GM18498 (cell line): ENCODE results near the gene CEP76.

Experiments
- ATAC-seq: cut with Tn5 transposase; IDR thresholded peaks from one replicate; pipeline ENCODE4 v1.9.1; 2021; ENCODE audit warnings: mild to moderate bottlenecking, moderate library complexity; ENCODE audit not compliant: unreplicated experiment

The CEP76 gene

DNA sequence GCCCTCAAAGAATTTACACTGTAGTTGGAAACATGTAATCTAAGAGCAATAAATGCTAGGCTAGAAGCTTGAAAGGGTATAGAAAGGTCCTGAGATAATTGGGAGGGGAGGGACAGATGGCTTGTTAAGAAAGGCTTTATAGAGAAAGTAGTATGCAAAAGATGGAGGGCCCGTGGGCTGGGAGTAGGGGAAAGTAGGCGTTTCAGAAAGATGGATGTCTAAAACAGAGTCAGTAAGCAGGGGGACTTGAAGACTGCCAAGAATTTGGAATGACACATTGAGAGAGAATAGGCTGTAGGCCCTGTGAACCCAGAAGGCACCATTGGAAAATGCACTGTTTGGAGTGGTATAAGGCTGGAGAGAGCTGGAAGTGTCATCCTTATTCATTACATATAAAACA, 1.1 kb upstream of the CEP76 start:
- ATAC-seq = no peak

DNA sequence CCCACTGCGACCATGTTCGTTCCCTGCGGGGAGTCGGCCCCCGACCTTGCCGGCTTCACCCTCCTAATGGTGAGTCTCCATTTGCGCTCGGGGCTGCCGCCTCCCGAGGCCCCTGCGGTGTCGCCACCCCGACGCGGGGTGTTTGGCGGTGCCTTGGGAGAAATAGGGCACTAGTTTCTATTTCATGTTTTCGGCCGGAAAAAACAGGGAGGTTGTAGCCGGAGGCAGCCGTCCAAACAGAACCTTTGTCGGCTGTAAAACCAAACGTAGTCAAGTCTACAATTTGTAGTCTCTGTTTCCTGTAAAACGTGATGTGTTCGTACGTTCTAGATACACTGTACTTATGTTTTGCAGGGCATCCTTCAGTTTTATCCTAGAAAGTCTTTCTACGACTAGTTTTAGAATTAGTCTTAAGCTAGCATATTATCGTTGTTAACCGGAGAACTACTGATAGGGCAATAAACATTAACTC, 609 bp upstream of the CEP76 start:
- peak; percentile 37 for ATAC-seq

DNA sequence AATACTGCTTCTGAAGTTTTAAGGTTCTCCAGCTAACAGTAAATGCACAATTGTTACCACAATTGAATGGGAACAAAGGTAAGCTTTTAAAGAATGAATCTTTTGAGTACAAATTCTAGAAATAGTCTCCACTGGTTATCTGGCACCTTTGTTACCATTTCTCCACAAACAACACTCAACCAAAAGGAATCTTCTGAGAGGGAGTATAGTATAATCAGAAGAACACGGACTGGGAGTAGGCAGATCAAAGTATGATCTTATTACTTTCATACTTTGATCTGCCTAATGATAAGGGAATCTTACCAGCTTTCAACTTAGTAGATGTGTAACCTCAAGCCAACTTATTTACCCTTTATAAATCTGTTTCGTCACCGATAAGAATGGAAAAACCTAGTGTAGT, 1.4 kb downstream of the CEP76 start:
- ATAC-seq = no peak

DNA sequence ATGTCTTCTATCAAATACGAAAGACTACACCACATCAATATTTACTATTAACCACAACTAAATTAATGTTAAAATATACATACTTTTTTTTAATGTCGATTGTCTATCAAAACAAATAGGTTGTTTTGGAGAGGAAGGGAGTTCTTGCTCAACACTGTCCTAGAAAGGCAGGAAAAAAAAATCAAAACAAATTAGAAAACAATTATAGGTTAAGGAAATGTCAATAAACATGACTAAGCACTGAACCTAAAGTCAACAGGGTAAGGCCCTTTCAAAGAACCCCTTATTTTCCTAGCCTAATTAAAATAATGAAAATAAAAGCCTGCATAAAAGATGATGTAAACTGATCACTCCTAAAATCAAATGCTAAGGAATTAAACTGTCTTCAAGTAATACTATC, 2.8 kb downstream of the CEP76 start:
- ATAC-seq = no peak

DNA sequence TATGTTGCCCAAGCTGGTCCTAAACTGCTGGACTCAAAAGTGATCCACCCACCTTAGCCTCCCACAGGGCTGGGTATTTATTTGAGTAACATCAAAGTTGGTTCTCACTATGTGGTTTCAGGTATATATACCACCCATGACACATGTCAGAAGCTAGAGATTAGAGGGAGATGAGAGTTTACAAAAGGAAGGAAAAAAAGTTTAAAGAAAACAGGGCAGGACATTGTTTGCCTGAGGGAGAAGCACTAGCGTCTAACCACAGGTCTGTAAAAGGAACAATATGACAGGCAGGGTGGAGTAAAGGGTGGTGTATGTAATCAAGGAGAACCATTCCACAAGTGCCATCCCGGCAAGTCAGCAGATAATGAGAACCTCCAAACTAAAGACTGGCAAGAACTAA, 8.5 kb downstream of the CEP76 start:
- no peak for ATAC-seq

DNA sequence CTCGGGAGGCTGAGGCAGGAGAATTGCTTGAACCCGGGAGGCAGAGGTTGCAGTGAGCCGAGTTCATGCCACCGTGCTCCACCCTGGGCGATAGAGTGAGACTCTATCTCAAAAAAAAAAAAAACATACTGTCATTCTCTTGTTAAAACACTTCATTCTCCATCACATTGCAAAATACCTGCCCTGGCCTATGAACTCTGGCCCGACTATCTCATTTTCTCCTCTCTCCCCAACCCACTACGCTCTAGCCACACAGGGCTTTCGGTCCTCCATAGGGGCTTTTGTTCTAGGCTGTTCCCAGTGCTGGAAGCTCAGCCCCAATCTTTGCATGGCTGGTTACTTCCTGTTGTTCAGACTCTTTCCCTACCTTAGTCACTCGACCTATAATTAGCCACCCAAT, 10.3 kb downstream of the CEP76 start:
- no peak for ATAC-seq

DNA sequence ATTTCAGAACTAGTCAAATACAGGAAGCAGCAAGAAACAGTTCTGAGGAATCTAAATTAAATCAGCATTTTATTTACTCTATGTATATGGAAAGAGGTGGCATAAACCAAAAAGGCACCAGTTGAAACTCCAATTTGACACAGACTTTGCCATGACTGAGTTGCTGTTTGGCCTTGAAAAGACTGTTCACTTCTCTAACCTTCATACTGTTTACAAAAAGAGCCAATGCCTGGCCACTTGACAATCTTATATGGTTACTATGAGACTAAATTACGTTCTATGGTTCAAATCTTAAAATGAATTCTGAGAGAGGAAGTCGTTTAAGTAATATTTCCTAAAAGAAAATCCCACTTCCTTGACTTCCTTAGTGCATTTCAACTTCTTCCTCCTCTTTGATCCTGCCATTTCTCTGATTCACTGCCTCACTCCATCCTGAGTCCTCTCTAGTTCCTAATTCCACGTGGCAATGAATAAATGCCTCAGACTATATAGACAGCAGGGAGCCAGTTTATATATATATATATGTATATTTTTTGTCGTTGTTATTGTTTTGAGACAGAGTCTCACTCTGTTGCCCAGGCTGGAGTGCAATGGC, 13.2 kb downstream of the CEP76 start:
- no peak for ATAC-seq

DNA sequence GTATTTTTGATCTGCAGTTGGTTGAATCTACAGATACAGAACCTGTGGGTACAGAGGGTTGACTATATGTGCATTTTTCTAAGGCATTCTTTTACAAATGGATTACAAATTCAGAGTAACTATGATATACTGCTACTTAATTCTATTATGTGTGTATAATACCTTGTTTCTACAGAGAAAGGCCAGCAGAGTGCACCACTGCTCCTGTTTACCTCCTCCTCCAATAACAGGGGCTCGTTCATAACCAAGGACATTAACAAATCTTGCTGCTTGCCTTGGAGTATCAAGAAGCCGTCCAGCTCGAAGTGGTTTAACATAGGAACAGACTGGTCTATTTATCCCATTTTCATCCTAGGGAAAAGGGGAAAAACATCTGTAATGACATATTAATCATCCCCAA, 16.4 kb downstream of the CEP76 start:
- no peak for ATAC-seq

DNA sequence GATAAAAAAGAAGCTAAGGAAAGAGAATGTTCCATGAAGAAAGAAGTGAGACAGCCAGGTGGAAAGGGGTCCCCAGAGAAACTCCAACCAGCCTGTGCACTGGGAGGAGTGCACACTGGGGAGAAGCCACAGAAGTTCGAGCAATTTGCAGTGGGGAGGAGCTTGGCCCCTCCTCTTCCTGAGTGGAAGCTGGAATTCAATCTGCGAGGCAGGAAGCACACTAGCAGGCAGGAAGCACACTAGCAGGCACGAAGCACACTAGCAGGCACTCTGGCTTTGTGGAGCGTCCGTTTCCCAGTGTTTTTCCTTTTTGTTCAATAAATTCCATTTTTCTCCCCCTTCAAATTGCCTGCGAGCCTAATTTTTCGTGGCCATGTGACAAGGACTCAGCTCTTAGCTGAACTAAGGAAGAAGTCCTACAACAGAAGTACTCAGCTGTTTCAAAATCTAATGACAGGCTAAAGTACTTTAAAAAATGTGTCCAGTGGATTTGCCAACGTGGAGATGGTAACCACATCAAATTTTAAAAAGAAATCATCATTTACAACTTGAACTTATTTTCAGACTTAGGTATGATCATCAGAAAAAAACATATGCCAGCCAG, 23.2 kb downstream of the CEP76 start:
- no peak for ATAC-seq

DNA sequence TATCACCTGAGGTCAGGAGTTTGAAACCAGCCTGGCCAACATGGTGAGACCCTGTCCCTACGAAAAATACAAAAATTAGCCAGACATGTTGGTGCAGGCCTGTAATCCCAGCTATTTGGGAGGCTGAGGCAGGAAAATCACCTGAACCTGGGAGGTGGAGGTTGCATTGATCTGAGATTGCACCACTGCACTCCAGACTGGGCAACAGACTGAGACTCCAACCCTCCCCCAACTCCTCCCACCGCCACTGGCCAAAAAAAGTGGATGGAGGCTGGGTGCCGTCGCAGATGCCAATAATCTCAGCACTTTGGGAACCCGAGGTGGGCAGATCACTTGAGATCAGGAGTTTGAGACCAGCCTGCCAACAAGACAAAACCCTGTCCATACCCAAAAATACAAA, 34.5 kb downstream of the CEP76 start:
- ATAC-seq = no peak

DNA sequence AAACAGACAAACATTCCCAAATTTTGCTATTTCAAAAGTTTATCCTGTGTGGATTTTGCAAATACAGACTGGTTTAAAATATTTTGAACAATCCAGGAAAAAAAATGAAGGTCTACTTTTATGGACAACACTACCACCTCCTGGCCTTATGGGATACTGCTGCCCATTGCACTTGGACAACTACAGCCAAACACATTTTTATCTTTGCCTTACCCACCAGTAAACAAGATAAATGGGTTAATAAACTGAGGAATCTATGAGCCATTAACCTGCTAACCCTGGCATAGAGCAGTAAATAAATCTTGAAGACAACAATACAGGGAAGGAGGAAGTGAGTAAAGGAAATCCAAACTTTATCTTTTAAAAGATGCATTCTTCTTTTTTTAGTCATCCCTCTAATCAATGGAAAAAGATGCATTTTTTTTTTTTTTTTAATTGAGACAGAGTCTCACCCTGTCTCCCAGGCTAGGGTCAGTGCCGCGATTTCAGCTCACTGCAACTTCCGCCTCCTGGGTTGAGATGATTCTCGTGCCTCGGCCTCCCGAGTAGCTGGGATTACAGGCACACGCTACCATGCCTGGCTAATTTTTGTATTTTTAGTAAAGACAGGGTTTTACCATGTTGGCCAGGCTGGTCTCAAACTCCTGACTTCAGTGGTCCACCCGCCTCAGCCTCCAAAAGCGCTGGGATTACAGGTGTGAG, 42.5 kb downstream of the CEP76 start:
- ATAC-seq = no peak

DNA sequence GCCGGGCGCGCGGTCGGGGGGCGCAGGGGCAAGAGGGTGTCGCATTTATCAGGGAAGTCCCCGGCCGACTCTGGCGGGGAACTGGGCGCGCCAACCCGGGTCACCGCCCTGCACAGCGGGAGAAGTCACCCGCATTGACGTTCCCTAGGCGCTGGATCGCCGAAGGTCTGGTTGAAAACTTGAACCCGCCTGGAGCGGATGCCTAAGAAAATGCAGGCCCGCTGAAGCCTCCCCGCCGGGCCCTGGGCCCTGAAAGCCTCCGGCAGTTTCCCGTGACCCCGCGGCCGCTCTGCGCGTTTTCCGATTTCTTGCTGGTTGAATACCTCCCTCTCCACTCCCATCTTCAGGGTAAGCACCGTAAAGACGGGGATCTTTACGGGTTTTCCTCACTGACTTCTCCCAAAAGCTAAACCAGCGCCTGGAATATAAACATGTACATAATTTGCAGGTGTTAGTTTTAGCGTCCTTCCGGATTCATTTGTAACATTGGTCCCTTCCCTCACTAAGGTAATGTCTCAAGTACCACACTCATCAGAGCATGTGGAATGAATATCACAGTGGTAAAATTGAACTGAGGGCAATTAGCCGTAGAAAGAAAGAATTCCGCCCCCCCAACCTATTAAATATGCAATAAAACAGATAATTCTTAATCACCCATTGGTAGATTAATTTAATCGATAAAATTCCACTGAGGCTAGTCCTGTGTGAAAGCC, 43.9 kb downstream of the CEP76 start:
- no peak for ATAC-seq

DNA sequence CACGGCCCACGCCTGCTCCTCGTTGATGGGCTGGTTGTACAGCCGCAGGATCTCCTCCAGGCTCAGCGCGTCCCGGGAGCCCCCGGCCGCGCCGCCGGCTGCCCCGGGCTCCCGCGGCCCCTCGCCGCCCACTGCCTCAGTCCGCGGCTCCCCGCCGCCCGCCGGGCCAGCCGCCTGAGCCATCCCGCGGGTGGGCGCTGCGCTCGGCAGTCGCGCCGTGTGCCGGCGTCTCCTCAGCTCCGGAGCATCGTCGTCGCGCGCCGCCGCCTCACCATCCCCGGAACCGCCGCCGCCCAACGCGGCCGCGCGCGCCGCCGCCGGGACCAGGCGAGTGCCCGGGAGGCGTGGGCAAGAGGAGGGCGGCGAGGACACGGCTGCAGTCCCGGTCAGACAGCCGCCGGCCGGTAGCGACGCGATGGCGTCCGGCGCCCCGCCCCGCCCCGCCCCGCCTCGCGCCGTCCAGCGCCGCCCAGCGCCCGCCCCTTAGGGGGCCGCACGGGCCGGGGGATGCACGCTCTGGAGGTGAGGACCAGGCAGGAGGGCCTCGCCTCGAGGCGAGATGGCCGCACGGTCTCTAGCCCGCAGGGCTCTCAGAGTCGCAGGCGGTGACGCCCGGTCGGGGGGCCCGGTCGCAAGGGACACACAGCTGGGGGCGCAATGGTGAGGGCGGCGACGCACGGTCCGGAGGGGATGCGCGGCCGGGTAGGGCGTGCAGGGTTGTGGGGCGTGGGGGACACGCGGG, 44.7 kb downstream of the CEP76 start, which contains the start of gene SPIRE1:
Gene SPIRE1 (minus strand): TSS at position 424 of the 742 bp plus-strand sequence. CDS start 241 bp downstream, at position 183.
- ATAC-seq = peak; percentile 76

DNA sequence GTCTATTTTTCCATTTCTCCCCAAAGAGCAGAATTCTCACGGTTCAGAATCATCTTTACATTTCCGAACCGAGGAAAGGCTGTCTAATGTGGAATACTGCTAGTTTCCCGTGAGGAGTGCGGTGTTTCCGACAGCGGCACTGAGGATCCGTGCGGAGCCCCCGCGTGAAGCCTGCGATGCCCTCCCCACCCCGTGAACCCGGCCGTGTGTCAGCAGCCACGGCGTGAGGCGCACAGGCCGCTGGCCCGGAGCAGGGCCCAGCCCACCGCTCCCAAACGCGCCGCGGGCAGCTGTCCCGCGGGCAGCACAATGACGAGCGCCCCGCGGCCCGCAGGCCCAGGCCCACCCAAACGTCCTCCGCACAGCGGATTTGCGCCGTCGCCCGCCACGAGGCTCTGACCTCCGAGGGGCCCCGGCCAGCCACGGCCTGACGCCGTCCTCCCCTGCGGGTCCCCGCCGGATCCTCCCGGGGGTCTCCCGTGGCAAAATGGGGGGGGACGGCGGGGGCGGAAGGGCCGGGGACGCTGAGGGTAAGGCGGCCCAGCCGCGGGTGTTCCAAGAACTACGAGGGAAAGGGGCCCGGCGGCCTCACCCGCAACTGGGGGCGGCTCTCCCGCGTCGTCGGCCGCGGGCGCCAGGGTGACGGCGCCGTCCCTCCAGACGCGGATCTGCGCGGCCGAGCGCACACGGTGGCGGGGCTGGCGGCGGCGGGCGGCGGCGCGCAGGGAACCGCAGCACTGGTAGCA, 45.4 kb downstream of the CEP76 start:
- ATAC-seq = peak; percentile 44

DNA sequence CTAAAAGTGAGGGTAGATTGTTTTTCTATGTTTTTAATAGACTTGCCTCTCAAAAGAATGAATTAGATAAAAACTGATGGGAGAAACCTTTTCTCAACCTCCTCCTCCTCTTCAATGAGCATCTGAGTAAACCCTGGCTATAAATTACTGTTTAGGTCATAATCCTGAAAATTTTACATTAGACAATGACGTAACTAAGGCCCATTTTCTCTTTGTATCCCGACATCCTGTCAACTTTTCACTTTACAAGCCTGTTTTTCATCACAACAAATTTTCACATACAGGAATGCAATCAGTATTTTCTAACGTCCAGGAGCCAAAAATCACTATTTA, 46.0 kb downstream of the CEP76 start:
- no peak for ATAC-seq

DNA sequence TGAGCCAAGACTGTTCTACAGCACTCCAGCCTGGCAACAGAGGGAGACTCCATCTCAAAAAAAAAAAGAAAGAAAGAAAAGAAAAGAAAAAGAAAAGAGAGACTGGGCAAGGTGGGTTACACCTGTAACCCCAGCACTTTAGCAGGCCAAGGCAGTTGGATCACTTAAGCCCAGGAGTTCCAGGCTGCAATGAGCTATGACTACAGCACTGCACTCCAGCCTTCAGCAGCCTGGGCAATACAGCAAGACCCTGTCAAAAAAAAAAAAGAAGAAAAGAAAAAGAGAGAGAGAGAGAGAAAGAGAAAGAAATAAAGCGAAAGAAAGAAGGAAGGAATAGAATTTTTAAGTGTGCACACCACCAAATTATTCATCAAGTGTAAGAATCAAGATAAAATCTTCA, 47.6 kb downstream of the CEP76 start:
- no peak for ATAC-seq

DNA sequence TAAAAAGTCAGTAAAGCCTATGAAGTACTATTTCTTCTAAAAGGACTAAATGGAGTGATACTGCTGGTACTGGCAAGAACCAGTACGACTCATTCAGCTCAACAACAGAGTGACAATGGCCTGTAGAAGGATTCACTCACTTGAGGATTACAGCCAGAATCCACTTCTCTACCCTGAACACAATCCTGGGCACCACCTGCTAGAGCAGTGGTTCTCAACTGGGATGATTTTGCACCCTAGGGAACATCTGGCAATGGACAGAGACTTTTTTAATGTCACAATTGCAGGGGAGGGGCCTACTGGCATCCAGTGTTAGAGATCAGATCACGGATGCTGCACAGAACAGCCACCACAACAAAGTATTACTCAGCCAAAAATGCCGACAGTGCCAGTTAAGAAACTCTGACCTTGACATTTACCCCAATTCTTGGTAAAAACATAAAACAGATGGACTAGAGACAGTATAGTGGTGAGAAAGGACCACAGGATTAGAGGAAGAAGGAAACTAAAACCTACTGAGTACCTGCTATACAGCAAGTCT, 49.6 kb downstream of the CEP76 start:
- ATAC-seq = no peak

DNA sequence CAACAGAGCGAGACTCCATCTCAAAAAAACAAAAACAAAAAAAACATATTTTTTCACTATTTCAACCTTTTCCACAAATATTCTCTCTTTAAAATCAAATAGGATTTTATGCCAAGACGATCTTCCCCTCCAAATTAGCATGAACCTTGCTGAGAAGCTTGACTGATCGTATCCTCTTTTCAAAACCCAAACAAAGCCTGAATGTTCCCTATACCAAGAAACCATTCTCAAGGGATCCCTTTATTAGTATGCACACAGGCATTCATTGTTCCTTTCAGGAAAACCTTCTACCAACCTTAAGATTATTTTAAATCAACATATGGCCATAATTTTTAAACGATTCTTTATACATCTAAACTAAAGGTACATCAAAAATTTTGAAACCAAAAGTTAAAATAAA, 50.9 kb downstream of the CEP76 start:
- no peak for ATAC-seq

DNA sequence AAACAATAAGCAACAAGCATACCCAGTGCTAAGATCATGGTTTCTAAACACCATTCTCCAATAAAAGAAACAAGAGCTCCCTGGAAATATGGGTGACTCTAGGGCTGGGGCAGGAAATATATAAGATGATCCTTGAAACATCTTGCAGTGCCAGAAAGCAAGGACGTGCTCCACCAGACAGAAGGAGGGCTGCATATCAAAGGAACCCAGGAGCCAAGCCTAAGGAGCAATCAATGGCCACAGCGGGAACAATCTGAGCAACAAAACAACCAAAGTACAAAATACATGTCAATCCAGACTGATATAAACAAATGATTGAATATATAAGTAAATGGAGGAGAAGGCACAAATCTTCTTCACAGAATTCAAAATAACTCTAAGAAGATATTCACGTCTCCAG, 54.8 kb downstream of the CEP76 start:
- no peak for ATAC-seq

DNA sequence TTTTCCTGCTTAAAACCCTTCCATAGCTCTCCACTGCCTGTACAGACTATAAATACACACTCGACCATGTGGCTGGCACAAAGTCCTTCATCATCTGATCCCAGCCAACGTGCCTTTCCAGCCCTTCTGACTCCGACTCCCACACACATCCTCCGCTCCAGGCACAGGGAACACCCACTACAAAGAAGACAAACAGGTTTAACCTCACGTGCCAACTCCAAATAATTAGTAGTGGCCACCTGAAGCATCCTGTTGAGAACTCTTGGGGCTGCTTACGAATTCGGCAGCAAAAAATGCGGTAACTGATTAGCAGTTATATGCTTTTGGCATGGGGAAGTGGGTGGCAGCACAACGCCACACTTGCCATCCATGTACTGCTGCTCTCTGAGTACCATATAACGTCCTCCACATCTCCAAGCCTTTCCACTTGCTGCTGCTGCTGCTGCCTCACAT, 56.7 kb downstream of the CEP76 start:
- no peak for ATAC-seq
